ENCODE measurements around the gene CAD. TPM values are rescaled to one million over a fixed set of nuclear protein-coding genes. Genes with fewer than 3 reads are reported as not detected.

CAD gene
- polyA plus RNA-seq, 3 donors, result 11.1 to 18.6 (median 15.9) TPM

DNA sequence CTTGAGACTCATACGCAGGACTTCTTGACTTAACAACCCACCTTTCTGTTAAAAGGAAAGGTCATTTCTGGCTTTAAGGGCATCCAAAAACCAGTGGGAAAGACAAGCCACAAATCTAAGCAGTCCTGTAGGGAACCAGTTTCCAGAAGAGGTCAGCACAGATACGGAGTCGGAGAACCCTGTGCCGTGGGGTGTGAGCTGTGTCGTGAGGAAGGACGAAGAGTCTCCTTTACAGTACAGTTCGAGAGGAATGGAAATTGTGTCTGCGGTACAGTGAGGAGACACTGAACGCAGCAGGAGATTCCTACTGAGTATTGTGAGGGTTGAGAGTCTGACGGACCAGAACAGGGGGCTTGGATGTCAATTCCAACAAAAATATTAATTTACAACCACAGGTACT, 27.9 kb downstream of the CAD start:
- H3K27ac ChIP-seq (ENCODE audit: low read depth, low read length), result no peak overlapping the region
- 71 to 79% (median 76%) methylated on average over 10 of the region's 10 CpGs for WGBS, 3 donors

DNA sequence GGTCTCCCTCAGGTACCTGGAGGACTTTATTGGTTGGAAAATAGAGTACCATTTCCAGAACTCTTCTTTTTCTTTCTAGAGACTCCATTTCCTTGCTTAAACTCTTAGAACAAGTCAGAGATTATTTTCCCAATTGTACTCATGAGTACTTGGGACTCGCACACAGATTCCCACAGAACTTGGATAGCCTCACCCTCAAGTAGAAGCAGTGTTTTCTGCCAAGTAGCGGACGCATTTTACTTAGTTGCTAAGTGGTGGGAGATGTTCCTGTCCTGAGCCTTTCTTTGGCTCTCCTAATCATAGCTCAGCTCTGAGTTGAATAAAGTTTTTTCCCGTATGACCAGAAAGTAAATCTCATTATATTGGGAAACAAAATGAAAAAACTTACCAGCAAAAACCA, 28.5 kb downstream of the CAD start:
- no peak overlapping the region for H3K27ac ChIP-seq (ENCODE audit: low read depth, low read length)
- WGBS, 3 donors, result 65 to 84% (median 74%) methylated on average over 4 of the region's 4 CpGs

- WGBS, 3 donors, result 70 to 78% (median 75%) methylated on average over 4 of the region's 4 CpGs
- H3K27ac ChIP-seq (ENCODE audit: low read depth, low read length), result no peak overlapping the region
These were observed 30.7 kb downstream of the CAD start for GRCh38 chr2:27247893-27248292.

GRCh38 chr2:27249159-27249890, 32.2 kb downstream of the CAD start:
- no peak overlapping the region for H3K27ac ChIP-seq (ENCODE audit: low read depth, low read length)
- 48 to 61% (median 61%) methylated on average over 12 of the region's 12 CpGs for WGBS, 3 donors

DNA sequence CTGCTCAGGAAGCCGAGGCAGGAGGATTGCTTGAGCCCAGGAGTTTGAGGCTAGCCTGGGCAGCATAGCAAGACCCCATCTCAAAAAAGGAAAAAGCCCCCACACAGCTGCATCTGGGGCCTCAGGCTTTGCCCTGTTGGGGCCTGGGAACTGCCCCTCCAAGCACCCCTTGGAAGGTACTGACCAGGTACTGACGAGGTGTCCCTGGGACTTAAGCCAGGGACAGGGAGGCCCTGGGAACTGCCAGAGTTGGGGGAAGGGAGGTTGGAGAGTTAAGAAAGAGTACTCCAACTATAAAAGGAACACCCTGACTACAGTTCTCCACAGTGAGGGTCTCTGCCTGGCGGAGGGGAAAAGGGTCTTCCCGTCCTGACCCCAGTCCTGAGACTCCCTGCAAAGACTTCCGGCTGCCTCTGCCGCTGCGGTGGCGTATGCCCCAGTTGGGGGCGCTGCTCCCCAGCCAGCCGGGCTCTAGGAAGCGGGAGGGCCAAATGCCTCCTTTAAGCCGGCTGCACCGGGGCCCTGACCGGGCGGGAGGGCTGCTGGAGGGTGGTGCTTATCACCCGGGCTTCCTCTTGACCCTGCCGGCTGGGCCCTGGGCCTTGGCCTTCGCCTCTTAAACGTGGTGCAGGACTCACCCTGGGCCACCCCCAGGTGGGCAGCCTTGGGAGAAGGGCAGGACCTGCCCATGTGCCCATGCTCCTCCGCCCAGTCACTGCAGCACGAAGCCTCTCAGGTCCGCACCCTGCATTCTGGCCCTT, 32.9 kb downstream of the CAD start:
- 20 to 23% (median 22%) methylated on average over 19 to 22 of the region's 22 CpGs for WGBS, 3 donors
- H3K27ac ChIP-seq (ENCODE audit: low read depth, low read length), result no peak overlapping the region

DNA sequence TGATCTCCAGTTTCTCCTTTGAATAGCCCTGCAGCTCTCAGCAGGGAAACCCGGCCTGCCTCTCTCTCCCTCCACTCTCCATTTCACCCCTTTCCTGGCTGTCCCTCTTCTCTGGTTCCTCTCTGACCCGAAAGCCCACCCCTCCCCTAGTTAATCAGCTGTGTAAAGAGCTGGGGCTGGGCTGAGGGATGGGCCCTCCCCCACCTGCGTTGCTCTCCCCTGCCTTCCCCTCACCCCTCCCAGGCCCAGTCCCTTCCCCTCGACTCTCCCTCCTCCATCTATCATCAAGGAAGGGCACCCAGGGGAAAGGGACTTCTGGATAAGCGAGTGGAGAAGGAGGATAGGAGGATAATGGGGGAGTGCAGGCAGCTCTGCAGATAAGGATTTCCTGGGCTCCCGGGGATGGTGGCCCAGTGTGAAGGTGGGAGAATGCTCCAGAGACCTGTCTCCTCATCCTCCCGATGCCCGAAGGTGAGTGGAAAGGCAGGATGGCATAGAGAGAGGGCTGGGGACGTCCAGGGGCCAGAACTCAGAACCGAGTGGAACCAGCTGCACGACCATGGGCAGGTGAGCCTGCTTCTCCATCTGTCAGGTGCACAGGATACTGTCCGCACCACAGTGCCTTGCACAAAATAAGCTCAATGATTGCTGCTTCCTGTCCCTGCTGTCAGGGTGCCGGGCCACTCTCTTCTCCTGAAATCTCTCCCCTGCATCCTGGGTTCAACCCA, 33.6 kb downstream of the CAD start:
- H3K27ac ChIP-seq (ENCODE audit: low read depth, low read length), result no peak overlapping the region
- WGBS, 3 donors, result 54 to 68% (median 61%) methylated on average over 12 to 13 of the region's 13 CpGs

DNA sequence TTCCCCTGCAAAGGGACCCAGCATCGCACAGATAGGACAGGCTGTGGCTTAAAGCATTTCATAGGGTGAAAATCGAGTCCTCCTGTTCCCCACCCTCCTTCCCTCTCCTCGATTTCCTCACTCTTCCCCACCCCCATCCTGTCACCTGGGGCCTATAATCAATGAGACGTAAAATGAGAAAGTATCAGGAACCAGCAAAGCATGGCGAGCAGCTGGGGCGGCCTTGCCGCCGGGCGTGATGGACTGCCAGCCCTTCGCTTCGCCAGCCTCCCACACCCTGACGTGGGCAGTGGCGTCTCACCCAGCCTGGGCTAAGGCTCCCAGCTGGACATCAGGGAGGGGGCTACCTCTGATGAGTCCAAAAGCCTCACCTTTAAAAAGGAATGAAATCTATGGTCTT, 34.6 kb downstream of the CAD start:
- H3K27ac ChIP-seq (ENCODE audit: low read depth, low read length), result no peak overlapping the region
- 78 to 79% (median 79%) methylated on average over 13 of the region's 13 CpGs for WGBS, 3 donors

DNA sequence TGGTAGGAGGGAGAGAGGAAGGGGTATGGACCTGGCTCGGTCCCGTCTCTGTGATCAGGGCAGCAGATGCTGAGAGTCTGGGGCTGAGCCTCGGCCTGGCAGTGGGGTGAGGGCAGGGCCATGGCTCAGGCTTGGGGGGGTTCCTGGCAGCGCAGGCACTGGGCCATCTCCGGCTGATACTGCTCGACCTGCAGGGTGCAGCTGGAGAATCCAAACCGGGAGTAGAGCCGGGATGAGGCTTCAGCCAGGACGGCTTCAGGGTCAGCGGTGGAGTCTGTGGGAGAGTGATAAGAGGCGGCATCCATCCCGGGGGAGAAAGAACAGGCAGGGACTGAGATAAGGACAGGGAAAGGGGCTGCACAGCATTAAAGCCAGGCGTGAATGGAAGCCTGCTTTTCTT, 38.0 kb downstream of the CAD start:
- 21 to 43% (median 42%) methylated on average over 12 to 13 of the region's 13 CpGs for WGBS, 3 donors
- H3K27ac ChIP-seq (ENCODE audit: low read depth, low read length), result no peak overlapping the region

DNA sequence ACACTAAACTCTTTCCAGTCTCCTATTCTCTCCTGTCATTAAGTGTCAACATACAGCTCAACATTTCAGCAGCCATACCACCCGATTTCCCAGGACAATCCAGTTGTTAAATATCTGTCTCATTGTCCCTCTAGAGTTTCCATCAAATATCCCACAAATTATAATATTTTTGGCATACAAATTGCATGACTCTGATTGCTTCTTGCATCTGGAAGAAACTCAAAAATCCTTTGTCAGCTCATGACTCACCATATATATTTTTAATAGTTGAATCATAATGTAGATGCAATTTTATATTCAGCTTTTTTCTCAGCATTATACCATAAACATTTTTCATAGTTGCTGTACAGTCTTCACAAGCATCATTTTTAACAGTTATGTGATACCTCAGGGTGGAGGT, 38.5 kb downstream of the CAD start:
- H3K27ac ChIP-seq (ENCODE audit: low read depth, low read length), result no peak overlapping the region
- WGBS, 3 donors, result 11 to 43% (median 34%) methylated on average over 1 of the region's 1 CpG

- WGBS, 3 donors, result 48 to 78% (median 72%) methylated on average over 2 to 7 of the region's 7 CpGs
- no peak overlapping the region for H3K27ac ChIP-seq (ENCODE audit: low read depth, low read length)
These were observed 39.8 kb downstream of the CAD start for GRCh38 chr2:27256855-27257454.

DNA sequence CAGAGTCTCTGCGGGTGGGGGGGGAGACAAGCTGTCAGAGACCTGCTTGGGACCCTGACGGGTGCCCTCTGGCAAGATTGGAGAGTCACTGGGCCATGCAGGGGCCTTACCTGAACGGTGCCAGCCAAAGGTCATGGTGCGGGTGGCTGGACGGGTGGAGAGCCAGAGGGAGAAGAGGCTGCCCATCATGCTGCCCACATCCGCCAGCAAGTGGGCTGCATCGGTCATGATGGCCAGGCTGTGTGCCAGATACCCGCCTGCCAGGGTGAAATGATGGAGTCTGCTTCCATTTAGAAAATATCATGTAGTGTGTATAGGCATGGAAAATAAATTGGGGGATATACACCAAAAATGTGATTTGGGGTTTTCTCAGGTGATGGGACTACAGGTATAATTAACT, 40.9 kb downstream of the CAD start:
- WGBS, 3 donors, result 82 to 93% (median 88%) methylated on average over 8 of the region's 8 CpGs
- H3K27ac ChIP-seq (ENCODE audit: low read depth, low read length), result no peak overlapping the region

GRCh38 chr2:27261241-27261925, 44.2 kb downstream of the CAD start:
- WGBS, 3 donors, result 50 to 58% (median 52%) methylated on average over 11 of the region's 11 CpGs
- no peak overlapping the region for H3K27ac ChIP-seq (ENCODE audit: low read depth, low read length)

GRCh38 chr2:27261926-27262298, 44.7 kb downstream of the CAD start:
- no peak overlapping the region for H3K27ac ChIP-seq (ENCODE audit: low read depth, low read length)
- WGBS, 3 donors, result 3 to 4% (median 3%) methylated on average over 20 to 40 of the region's 40 CpGs

GRCh38 chr2:27262379-27263286, 45.5 kb downstream of the CAD start, which contains the start of gene SLC30A3:
Gene SLC30A3 (minus strand): TSS chr2:27263047. CDS start chr2:27262906, 141 bp downstream.
- WGBS, 3 donors, result 1% methylated on average over 75 to 96 of the region's 96 CpGs
- H3K27ac ChIP-seq (ENCODE audit: low read depth, low read length), result no peak within 1 kb of the TSS

- whole genome bisulfite sequencing, 3 donors, result 2 to 3% (median 2%) methylated on average over 46 of the region's 46 CpGs
- no peak overlapping the region for H3K27ac ChIP-seq (ENCODE audit: low read depth, low read length)
These were observed 46.4 kb downstream of the CAD start for GRCh38 chr2:27263287-27264252.

DNA sequence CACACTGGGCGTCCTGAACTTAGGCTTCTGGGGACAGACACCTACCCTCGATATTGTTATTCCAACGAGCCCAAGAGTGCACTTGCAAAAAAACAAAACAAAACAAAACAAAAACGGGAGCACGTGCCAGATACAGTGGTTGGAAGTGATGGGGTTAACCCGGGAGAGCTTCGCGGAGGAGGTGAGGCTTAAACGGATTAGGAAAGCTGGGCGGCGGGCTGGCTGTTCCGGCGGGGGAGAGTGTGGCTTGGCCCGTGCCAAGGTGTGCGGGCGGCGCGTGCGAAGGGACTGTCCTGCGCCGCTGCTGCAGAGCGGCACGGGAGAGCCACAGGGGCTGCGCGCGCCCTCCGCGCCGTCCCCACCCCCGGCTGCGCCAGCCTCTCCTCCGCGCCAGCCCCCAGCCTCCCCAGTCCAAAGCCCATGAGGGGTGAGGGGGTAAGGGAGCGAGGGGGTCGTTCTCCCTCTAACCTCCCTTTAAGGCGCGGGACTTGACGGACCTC, 47.1 kb downstream of the CAD start:
- no peak overlapping the region for H3K27ac ChIP-seq (ENCODE audit: low read depth, low read length)
- 0 to 1% (median 1%) methylated on average over 30 to 38 of the region's 38 CpGs for WGBS, 3 donors
